GM12878 (cell line): ENCODE data around the gene SLC31A1.
"Not testable (repeated sequence)": the region's sequence is repeated elsewhere in the genome, so short reads cannot be mapped to it uniquely, and the experiment has no call there.

Experiments
- BCL11A ChIP-seq: IDR thresholded peaks from 2 replicates; pipeline ENCODE4 v1.6.1; 2011; ENCODE audit warnings: low read depth, low read length
- CHD2 ChIP-seq: IDR thresholded peaks from 2 replicates; pipeline ENCODE4 v1.6.1; 2011; ENCODE audit warnings: low read depth, low read length, improper control_type of control experiment, borderline replicate concordance
- CHD4 ChIP-seq: fragments of 200-600 bp; sonication (generic); IDR thresholded peaks from 2 replicates; pipeline ENCODE4 v1.6.1; 2016; ENCODE audit warnings: mild to moderate bottlenecking
- MYC ChIP-seq: IDR thresholded peaks from 2 replicates; pipeline ENCODE4 v1.6.1; 2011; ENCODE audit warnings: mild to moderate bottlenecking, low read length, moderate library complexity, inconsistent platforms; ENCODE audit not compliant: insufficient read depth, insufficient replicate concordance, insufficient read length, severe bottlenecking
- POLR2AphosphoS5 ChIP-seq: IDR thresholded peaks from 2 replicates; pipeline ENCODE4 v1.6.1; 2011; ENCODE audit warnings: mild to moderate bottlenecking, low read length, inconsistent platforms
- RBBP5 ChIP-seq: fragments of 200-600 bp; sonication (generic); conservative IDR thresholded peaks from 2 replicates; pipeline ENCODE4 v1.6.1; 2016
- STAT3 ChIP-seq: IDR thresholded peaks from 2 replicates; pipeline ENCODE4 v1.6.1; 2011; ENCODE audit warnings: low read depth, low read length, improper control_type of control experiment
- ZNF24 ChIP-seq: fragments of 450-650 bp; IDR thresholded peaks from 2 replicates; pipeline ENCODE4 v1.6.1; 2017; ENCODE audit warnings: antibody characterized with exemption, mild to moderate bottlenecking
- TF ChIP-seq, protein P1 (sequence below): IDR thresholded peaks from 2 replicates; pipeline ENCODE4 v1.6.1; 2012; ENCODE audit warnings: low read depth, low read length, improper control_type of control experiment
- TF ChIP-seq, protein P2 (sequence below), 3 experiments: IDR thresholded peaks in 2 of 3; conservative IDR thresholded peaks in 1 of 3; 2 replicates each; pipeline ENCODE4 v1.5.1; 2011; ENCODE audit warnings: low read depth in 3 of 3, low read length in 3 of 3, mild to moderate bottlenecking in 3 of 3, control low read depth in 2 of 3, moderate library complexity in 2 of 3, inconsistent platforms in 1 of 3, mixed read lengths in 1 of 3; ENCODE audit not compliant: control insufficient read depth in 2 of 3, insufficient read depth in 1 of 3; ENCODE audit errors: extremely low read depth in 1 of 3
- TF ChIP-seq, protein P3 (sequence below): fragments of 450-650 bp; IDR thresholded peaks from 2 replicates; pipeline ENCODE4 v1.6.1; 2017; ENCODE audit warnings: antibody characterized with exemption, mild to moderate bottlenecking, moderate library complexity

DNA sequence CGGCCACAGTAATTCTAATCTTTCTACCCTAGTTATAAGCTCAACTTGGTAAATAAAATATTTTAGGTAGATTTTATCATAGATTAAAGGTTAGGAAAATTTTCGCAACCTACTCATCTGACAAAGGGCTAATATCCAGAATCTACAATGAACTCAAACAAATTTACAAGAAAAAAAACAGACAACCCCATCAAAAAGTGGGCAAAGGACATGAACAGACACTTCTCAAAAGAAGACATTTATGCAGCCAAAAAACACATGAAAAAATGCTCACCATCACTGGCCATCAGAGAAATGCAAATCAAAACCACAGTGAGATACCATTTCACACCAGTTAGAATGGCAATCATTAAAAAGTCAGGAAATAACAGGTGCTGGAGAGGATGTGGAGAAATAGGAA is 28.3 kb downstream of the SLC31A1 start:
- TF ChIP-seq, protein P1, sequence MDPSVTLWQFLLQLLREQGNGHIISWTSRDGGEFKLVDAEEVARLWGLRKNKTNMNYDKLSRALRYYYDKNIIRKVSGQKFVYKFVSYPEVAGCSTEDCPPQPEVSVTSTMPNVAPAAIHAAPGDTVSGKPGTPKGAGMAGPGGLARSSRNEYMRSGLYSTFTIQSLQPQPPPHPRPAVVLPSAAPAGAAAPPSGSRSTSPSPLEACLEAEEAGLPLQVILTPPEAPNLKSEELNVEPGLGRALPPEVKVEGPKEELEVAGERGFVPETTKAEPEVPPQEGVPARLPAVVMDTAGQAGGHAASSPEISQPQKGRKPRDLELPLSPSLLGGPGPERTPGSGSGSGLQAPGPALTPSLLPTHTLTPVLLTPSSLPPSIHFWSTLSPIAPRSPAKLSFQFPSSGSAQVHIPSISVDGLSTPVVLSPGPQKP = not testable (repeated sequence)
- not testable (repeated sequence) for TF ChIP-seq RBBP5, POLR2AphosphoS5, CHD4, ZNF24, CHD2, STAT3, BCL11A, MYC
- TF ChIP-seq, protein P2, sequence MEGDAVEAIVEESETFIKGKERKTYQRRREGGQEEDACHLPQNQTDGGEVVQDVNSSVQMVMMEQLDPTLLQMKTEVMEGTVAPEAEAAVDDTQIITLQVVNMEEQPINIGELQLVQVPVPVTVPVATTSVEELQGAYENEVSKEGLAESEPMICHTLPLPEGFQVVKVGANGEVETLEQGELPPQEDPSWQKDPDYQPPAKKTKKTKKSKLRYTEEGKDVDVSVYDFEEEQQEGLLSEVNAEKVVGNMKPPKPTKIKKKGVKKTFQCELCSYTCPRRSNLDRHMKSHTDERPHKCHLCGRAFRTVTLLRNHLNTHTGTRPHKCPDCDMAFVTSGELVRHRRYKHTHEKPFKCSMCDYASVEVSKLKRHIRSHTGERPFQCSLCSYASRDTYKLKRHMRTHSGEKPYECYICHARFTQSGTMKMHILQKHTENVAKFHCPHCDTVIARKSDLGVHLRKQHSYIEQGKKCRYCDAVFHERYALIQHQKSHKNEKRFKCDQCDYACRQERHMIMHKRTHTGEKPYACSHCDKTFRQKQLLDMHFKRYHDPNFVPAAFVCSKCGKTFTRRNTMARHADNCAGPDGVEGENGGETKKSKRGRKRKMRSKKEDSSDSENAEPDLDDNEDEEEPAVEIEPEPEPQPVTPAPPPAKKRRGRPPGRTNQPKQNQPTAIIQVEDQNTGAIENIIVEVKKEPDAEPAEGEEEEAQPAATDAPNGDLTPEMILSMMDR (IDR thresholded peaks at IDR 0.05 in 2 of 3, conservative IDR thresholded peaks at IDR 0.05 in 1 of 3; ENCODE audit: control insufficient read depth in 2 of 3, extremely low read depth in 1 of 3, insufficient read depth in 1 of 3, low read depth in 3 of 3, low read length in 3 of 3) = not testable (repeated sequence)
- TF ChIP-seq, protein P3, sequence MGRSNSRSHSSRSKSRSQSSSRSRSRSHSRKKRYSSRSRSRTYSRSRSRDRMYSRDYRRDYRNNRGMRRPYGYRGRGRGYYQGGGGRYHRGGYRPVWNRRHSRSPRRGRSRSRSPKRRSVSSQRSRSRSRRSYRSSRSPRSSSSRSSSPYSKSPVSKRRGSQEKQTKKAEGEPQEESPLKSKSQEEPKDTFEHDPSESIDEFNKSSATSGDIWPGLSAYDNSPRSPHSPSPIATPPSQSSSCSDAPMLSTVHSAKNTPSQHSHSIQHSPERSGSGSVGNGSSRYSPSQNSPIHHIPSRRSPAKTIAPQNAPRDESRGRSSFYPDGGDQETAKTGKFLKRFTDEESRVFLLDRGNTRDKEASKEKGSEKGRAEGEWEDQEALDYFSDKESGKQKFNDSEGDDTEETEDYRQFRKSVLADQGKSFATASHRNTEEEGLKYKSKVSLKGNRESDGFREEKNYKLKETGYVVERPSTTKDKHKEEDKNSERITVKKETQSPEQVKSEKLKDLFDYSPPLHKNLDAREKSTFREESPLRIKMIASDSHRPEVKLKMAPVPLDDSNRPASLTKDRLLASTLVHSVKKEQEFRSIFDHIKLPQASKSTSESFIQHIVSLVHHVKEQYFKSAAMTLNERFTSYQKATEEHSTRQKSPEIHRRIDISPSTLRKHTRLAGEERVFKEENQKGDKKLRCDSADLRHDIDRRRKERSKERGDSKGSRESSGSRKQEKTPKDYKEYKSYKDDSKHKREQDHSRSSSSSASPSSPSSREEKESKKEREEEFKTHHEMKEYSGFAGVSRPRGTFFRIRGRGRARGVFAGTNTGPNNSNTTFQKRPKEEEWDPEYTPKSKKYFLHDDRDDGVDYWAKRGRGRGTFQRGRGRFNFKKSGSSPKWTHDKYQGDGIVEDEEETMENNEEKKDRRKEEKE = not testable (repeated sequence)
